CD4-positive, CD25-positive, alpha-beta regulatory T cell (primary cell): ENCODE data around the gene TMEM41B. TPM values are rescaled to one million over a fixed set of nuclear protein-coding genes. Genes with fewer than 3 reads are reported as not detected.
"Not testable (repeated sequence)": the region's sequence is repeated elsewhere in the genome, so short reads cannot be mapped to it uniquely, and the experiment has no call there.

Source experiments
- ATAC-seq, 2 donors: fragments of 150-1000 bp; cut with Tn5 transposase; one replicate each; pipeline ENCODE4 v1.10.0; 2021; ENCODE audit warnings: low read depth in 2 of 2, moderate number of reproducible peaks in 2 of 2, moderate library complexity in 1 of 2
- DNase-seq, 3 donors: peaks; one replicate each; pipeline versions ENCODE4 v3.0.0 to v3.0.0-alpha.2; 2012 to 2022; ENCODE audit warnings: mixed read lengths in 1 of 3
- H3K27ac ChIP-seq: one replicate; pipeline ENCODE4 v1.7.0; 2013; ENCODE audit warnings: mild to moderate bottlenecking, low read length; ENCODE audit not compliant: insufficient read depth, poor library complexity, severe bottlenecking
- H3K27me3 ChIP-seq: one replicate; pipeline ENCODE4 v1.7.0; 2013; ENCODE audit warnings: low read length; ENCODE audit not compliant: control insufficient read depth, insufficient read depth
- H3K36me3 ChIP-seq: one replicate; pipeline ENCODE4 v1.7.0; 2013; ENCODE audit warnings: mild to moderate bottlenecking, low read length, moderate library complexity; ENCODE audit not compliant: control insufficient read depth, insufficient read depth
- H3K4me1 ChIP-seq: 2 replicates; pipeline ENCODE4 v1.7.0; 2013; ENCODE audit warnings: mild to moderate bottlenecking, low read length; ENCODE audit not compliant: insufficient read depth, control insufficient read depth, poor library complexity, severe bottlenecking
- H3K4me3 ChIP-seq: one replicate; pipeline ENCODE4 v1.7.0; 2013; ENCODE audit warnings: low read depth, mild to moderate bottlenecking, low read length, moderate library complexity
- H3K9me3 ChIP-seq, 2 experiments: 1 replicate in 1 of 2; 2 replicates in 1 of 2; pipeline ENCODE4 v1.7.0; 2013; ENCODE audit warnings: low read length in 2 of 2, mild to moderate bottlenecking in 1 of 2, moderate library complexity in 1 of 2; ENCODE audit not compliant: control insufficient read depth in 2 of 2
- H3K27ac Mint-ChIP-seq, 3 donors: one replicate each; pipeline ENCODE4 v1.8.0; 2020 to 2022; ENCODE audit warnings: mild to moderate bottlenecking in 3 of 3, mixed read lengths in 3 of 3, moderate library complexity in 2 of 3
- H3K27me3 Mint-ChIP-seq: one replicate; pipeline ENCODE4 v1.8.0; 2022; ENCODE audit warnings: mild to moderate bottlenecking, mixed read lengths
- H3K36me3 Mint-ChIP-seq: one replicate; pipeline ENCODE4 v1.8.0; 2020; ENCODE audit warnings: mixed read lengths
- H3K4me1 Mint-ChIP-seq, 4 donors: one replicate each; pipeline ENCODE4 v1.8.0; 2020 to 2022; ENCODE audit warnings: mixed read lengths in 4 of 4, mild to moderate bottlenecking in 1 of 4
- H3K4me3 Mint-ChIP-seq, 4 donors: one replicate each; pipeline ENCODE4 v1.8.0; 2020 to 2022; ENCODE audit warnings: mild to moderate bottlenecking in 4 of 4, mixed read lengths in 4 of 4, moderate library complexity in 3 of 4
- H3K9me3 Mint-ChIP-seq, 7 donors: one replicate each; pipeline ENCODE4 v1.8.0; 2020 to 2022; ENCODE audit warnings: mixed read lengths in 7 of 7, mild to moderate bottlenecking in 3 of 7, moderate library complexity in 2 of 7
- polyA plus RNA-seq, 4 donors: library from polyadenylated mRNA; unstranded; fragments of 300-500 nt; fragmentation: Illumina TruSeq; gene quantifications; one replicate each; pipeline ENCODE4 v1.2.3, GENCODE V29; 2021
- total RNA-seq: library from RNA; stranded (reverse); gene quantifications from one replicate; pipeline ENCODE4 v1.2.3, GENCODE V29; 2022

The TMEM41B gene, protein sequence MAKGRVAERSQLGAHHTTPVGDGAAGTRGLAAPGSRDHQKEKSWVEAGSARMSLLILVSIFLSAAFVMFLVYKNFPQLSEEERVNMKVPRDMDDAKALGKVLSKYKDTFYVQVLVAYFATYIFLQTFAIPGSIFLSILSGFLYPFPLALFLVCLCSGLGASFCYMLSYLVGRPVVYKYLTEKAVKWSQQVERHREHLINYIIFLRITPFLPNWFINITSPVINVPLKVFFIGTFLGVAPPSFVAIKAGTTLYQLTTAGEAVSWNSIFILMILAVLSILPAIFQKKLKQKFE
- total RNA-seq (35.5 TPM), polyA plus RNA-seq (10 to 100 TPM in 2 of 4 donors, 1 to 10 TPM in 2; 5.0 to 13.6 (median 10.0) TPM)

DNA sequence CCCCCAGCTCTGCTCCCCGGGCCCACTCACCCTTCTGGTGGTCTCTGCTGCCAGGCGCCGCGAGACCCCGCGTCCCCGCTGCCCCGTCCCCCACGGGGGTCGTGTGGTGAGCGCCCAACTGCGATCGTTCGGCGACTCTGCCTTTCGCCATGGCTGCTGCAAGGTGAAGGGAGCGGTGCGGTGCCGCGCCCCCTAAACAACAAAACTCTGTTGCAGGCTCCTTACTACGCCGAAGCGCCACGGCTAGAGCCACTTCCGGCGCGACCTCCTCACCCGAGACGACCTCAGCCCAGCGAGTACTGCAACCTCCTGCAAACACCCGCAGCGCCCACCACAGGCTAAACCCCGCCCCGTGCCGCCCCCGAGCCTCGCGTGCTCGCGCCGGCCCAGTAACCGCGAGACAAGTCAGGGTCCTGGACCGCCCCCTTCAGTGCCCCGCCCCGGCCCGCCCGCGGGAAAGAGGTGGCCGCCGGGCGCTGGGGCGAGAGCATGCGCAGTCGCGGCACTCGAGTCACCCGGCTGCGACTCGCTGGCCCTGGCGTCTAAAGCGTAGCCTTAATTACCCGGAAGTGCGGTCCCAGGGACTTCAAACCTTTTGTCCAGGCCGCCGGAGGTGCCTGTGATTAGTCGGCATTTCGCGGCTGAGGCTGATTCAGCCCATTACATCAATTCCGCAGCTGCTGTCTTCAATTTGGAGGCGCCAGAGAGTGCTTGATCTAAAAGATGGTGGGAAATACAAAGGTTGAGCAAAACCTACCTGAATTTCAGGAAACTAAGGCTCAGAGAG, at the start of gene TMEM41B:
Gene TMEM41B, minus strand, starts transcription at position 303 of the 787 bp plus-strand sequence. Its CDS starts 152 bp downstream, at position 151.
- Histone ChIP-seq H3K36me3 (no peaks in the 10 kb centered on the region), H3K4me1 (peaks cover 32% of the 10 kb centered on the region), H3K27me3 (peaks cover 2% of the 10 kb centered on the region), H3K27ac (peak within 1 kb of the TSS; percentile 87), H3K4me3 (peak within 1 kb of the TSS; percentile 95), H3K9me3 (no peaks in the 10 kb centered on the region)
- DNase-seq (peak; percentile 98 to 99 (median 99)), ATAC-seq (peak; percentile 96 to 97)
- Mint-ChIP-seq H3K9me3 (no peaks in the 10 kb centered on the region), H3K4me3 (peak within 1 kb of the TSS; percentile 95 to 100 (median 99)), H3K27ac (peak within 1 kb of the TSS; percentile 99 to 100 (median 99)), H3K27me3 (peaks cover 30% of the 10 kb centered on the region), H3K4me1 (peaks cover 9 to 50% (median 29%) of the 10 kb centered on the region in 4 donors), H3K36me3 (peaks cover 12% of the 10 kb centered on the region)

DNA sequence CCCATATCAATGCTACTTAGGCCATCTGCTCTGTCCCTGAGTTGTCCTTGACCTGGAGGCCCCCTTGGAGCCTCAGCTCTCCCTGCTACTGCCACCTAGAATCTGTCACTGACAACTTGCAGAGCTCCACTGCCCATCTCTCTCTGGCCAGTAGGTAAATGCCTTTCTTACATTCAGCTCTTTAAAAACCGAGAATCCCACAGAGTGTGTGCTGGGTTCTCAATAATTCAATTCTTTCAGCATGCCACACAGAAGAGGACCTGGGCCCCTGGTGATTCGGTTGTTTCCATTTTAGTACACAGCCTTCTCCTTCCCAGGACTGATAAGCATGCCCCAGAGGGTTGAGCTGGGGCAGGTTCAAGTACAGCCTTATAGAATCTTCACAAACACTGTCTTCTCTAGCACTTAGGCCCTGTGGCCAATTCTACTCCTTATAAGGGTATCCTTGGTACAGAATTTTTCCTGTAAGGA, 48.0 kb upstream of the TMEM41B start:
- Histone ChIP-seq H3K36me3 (no peaks in the 10 kb centered on the region), H3K9me3 (no peaks in the 10 kb centered on the region), H3K4me3 (no peak overlapping the region), H3K27me3 (no peaks in the 10 kb centered on the region), H3K4me1 (peaks cover 8% of the 10 kb centered on the region), H3K27ac (peak overlapping the region; percentile 33)
- no peak for DNase-seq
- H3K27ac Mint-ChIP-seq = peak overlapping the region; percentile 44 to 86 (median 48)
- H3K4me1 Mint-ChIP-seq = peaks cover 12 to 23% (median 15%) of the 10 kb centered on the region in 4 donors
- no peaks in the 10 kb centered on the region for H3K36me3 Mint-ChIP-seq
- H3K4me3 Mint-ChIP-seq = peak overlapping the region in 2 of 4 donors; percentile 90 to 95
- H3K27me3 Mint-ChIP-seq = peaks cover under 1% of the 10 kb centered on the region
- ATAC-seq = peak in 1 of 2 donors; percentile 10
- H3K9me3 Mint-ChIP-seq = no peaks in the 10 kb centered on the region

DNA sequence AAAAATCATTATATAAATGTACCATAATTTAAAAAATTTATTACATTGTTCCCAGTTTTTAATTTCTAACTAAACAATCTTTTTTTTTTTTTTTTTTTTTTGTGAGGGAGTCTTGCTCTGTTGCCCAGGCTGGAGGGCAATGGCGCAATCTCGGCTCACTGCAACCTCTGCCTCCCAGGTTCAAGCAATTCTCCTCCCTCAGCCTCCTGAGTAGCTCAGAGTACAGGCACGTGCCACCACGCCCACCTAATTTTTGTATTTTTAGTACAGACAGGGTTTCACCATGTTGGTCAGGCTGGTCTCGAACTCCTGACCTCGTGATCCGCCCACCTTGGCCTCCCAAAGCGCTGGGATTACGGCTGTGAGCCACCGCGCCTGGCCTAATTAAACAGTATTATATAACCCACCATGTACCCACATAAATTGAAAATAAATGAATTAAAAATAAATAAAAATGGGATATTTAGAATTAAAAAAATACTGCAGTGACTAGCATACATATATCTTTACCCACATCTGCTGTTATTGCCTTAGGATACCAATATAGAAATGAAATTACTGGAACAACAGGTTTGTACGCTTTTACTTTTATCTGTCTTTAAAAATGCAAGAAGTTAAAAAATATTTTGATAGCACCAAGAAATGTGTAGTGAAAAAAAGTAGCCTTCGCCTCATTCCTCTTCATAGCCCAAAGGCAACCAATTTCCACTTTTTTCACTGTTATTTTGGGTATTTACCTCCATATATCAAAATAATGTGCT, 46.6 kb upstream of the TMEM41B start:
- ATAC-seq, H3K27me3 Mint-ChIP-seq, H3K9me3 Mint-ChIP-seq, DNase-seq, H3K36me3 Mint-ChIP-seq, H3K4me3 ChIP-seq, H3K36me3 ChIP-seq, H3K27ac ChIP-seq, H3K4me1 ChIP-seq, H3K9me3 ChIP-seq, H3K27me3 ChIP-seq: not testable (repeated sequence)
- Mint-ChIP-seq H3K4me3 (peak overlapping the region in 1 of 4 donors; percentile 17), H3K27ac (peak overlapping the region in 1 of 3 donors; percentile 53), H3K4me1 (peaks cover 12 to 23% (median 15%) of the 10 kb centered on the region in 4 donors)

DNA sequence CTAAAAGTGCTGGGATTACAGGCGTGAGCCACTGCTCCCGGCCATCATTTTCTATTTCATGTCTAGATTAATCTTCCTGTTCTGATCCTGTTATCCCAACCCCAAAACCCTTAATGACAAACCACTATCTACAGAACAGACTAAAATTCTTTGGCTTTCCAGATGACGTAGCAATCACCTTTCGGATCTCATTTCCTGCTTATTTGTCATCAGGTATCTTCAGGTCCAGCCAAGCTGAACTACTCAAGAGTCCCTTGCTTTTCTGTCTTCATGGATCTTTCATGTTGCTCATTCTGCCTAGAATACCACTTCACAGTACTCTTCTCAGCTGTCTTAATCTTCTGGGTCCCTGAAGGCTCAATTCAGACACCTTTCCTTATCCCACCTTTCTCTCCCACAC, 42.6 kb upstream of the TMEM41B start:
- no peak overlapping the region for H3K27ac Mint-ChIP-seq
- Histone ChIP-seq H3K9me3 (no peaks in the 10 kb centered on the region), H3K27me3 (no peaks in the 10 kb centered on the region), H3K27ac (no peak overlapping the region), H3K4me1 (no peaks in the 10 kb centered on the region), H3K4me3 (no peak overlapping the region), H3K36me3 (no peaks in the 10 kb centered on the region)
- no peaks in the 10 kb centered on the region for H3K9me3 Mint-ChIP-seq
- H3K4me3 Mint-ChIP-seq = no peak overlapping the region
- no peaks in the 10 kb centered on the region for H3K36me3 Mint-ChIP-seq
- ATAC-seq (no peak), DNase-seq (no peak)
- peaks cover 0 to 5% (median 2%) of the 10 kb centered on the region in 4 donors for H3K4me1 Mint-ChIP-seq
- no peaks in the 10 kb centered on the region for H3K27me3 Mint-ChIP-seq

DNA sequence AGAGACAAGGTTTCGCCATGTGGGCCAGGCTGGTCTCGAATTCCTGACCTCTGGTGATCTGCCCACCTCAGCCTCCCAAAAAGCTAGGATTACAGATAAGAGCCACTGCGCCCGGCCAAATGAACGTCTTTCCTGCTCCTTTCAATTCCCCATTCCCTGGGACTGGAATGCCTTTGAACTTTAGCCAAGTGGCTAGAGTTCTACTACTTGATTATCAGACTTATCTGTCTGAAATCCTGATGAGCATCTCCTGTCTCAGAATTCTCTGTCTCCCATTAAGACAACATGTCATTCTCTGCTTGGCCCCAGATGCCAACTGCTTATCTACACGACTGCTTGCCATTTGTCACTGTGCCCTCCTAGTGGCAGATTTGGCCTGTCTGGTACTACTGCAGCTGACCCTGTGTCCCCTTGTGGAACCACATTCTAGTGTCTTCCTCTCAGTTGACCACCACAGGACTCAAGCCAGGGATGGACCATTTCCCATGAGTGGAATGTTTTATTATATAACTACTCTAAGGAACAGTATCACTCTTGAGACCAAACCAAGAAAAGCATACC, 37.0 kb upstream of the TMEM41B start:
- H3K27me3 Mint-ChIP-seq = peaks cover 29% of the 10 kb centered on the region
- no peak overlapping the region for H3K4me3 Mint-ChIP-seq
- ATAC-seq (no peak), DNase-seq (no peak)
- Histone ChIP-seq H3K4me1 (no peaks in the 10 kb centered on the region), H3K9me3 (no peaks in the 10 kb centered on the region), H3K27me3 (no peaks in the 10 kb centered on the region), H3K27ac (no peak overlapping the region), H3K4me3 (no peak overlapping the region), H3K36me3 (no peaks in the 10 kb centered on the region)
- H3K27ac Mint-ChIP-seq = no peak overlapping the region
- H3K4me1 Mint-ChIP-seq = peaks cover 0 to 7% (median 5%) of the 10 kb centered on the region in 4 donors
- no peaks in the 10 kb centered on the region for H3K36me3 Mint-ChIP-seq
- peaks cover 0 to 2% (median 0%) of the 10 kb centered on the region in 7 donors for H3K9me3 Mint-ChIP-seq

DNA sequence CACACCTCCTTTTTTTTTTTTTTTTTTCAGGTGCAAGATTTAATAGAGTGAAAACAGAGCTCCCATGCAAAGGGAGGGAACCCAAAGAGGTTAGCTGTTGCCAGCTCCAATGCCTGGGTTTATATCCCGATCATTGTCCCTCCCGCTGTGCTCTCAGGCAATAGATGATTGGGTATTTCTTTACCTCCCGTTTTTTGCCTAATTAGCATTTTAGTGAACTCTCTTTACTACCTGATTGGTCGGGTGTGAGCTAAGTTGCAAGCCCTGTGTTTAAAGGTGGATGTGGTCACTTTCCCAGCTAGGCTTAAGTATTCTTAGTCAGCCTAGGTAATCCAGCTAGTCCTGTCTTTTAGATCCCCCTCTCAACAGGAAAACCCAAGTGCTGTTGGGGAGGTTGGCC, 33.4 kb upstream of the TMEM41B start:
- peaks cover 34% of the 10 kb centered on the region for H3K27me3 Mint-ChIP-seq
- H3K27ac Mint-ChIP-seq, H3K4me3 Mint-ChIP-seq, H3K27ac ChIP-seq, DNase-seq, H3K36me3 Mint-ChIP-seq, H3K36me3 ChIP-seq, ATAC-seq, H3K4me1 ChIP-seq, H3K27me3 ChIP-seq, H3K9me3 ChIP-seq, H3K4me1 Mint-ChIP-seq, H3K9me3 Mint-ChIP-seq, H3K4me3 ChIP-seq: not testable (repeated sequence)

DNA sequence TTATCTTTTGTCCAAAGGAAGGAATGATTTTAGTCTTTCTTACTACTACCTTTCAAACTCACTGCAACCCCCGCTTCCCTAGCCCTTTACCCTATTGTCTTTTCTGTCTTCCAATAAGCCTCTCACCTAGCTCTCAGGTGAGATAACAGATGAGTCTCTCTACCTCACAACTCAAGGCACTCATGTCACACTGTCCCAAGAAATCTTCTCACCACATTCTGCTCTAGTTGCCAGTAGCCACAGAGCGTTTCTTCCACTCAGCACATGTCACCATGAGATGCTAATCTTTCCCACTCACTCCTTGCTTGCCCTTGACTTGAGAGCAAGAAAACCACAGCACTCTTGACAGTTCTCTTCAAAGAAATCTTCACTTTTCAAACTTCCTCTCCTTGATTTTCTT, 32.7 kb upstream of the TMEM41B start:
- H3K4me1 Mint-ChIP-seq = peaks cover 0 to 7% (median 5%) of the 10 kb centered on the region in 4 donors
- H3K36me3 Mint-ChIP-seq = no peaks in the 10 kb centered on the region
- Histone ChIP-seq H3K27ac (no peak overlapping the region), H3K4me3 (no peak overlapping the region), H3K9me3 (no peaks in the 10 kb centered on the region), H3K4me1 (no peaks in the 10 kb centered on the region), H3K27me3 (no peaks in the 10 kb centered on the region), H3K36me3 (no peaks in the 10 kb centered on the region)
- H3K27ac Mint-ChIP-seq = no peak overlapping the region
- H3K9me3 Mint-ChIP-seq = peaks cover 0 to 2% (median 0%) of the 10 kb centered on the region in 7 donors
- H3K4me3 Mint-ChIP-seq = no peak overlapping the region
- peak in 1 of 3 donors; percentile 20 for DNase-seq
- H3K27me3 Mint-ChIP-seq = peaks cover 38% of the 10 kb centered on the region
- ATAC-seq = no peak
